MM.1S (cell line): Measurements from ENCODE around the gene RBFOX2.

Experiments used
- DNase-seq: peaks from one replicate; pipeline ENCODE4 v3.0.0-alpha.2; 2015
- H2AFZ ChIP-seq: fragments of 300-600 bp; sonication (generic); 2 replicates; pipeline ENCODE4 v1.6.0; 2016; ENCODE audit warnings: antibody characterized with exemption, low read length
- H3F3A ChIP-seq: fragments of 300-600 bp; sonication (generic); 2 replicates; pipeline ENCODE4 v1.6.1; 2016; ENCODE audit warnings: mild to moderate bottlenecking, antibody characterized with exemption, low read length, moderate library complexity, mixed read lengths; ENCODE audit not compliant: insufficient read depth
- H3K27ac ChIP-seq: fragments of 300-600 bp; sonication (generic); 2 replicates; pipeline ENCODE4 v1.5.1; 2016; ENCODE audit warnings: mild to moderate bottlenecking, low read length
- H3K27me3 ChIP-seq: fragments of 300-600 bp; sonication (generic); replicated peaks from 2 replicates; pipeline ENCODE4 v1.6.0; 2016; ENCODE audit warnings: low read length; ENCODE audit not compliant: insufficient read depth
- H3K36me3 ChIP-seq: fragments of 300-600 bp; sonication (generic); replicated peaks from 2 replicates; pipeline ENCODE4 v1.6.1; 2016; ENCODE audit warnings: mild to moderate bottlenecking, low read length, mixed read lengths; ENCODE audit not compliant: insufficient read depth
- H3K4me1 ChIP-seq: fragments of 300-600 bp; sonication (generic); 2 replicates; pipeline ENCODE4 v1.6.1; 2016; ENCODE audit warnings: low read length, mixed read lengths
- H3K4me2 ChIP-seq: fragments of 300-600 bp; sonication (generic); 2 replicates; pipeline ENCODE4 v1.6.0; 2016; ENCODE audit warnings: low read depth, low read length
- H3K4me3 ChIP-seq: fragments of 300-600 bp; sonication (generic); 2 replicates; pipeline ENCODE4 v1.5.1; 2016; ENCODE audit warnings: low read length, mixed read lengths
- H3K79me2 ChIP-seq: fragments of 300-600 bp; sonication (generic); 2 replicates; pipeline ENCODE4 v1.6.1; 2016; ENCODE audit warnings: mixed run types, low read length, mixed read lengths
- H3K9ac ChIP-seq: fragments of 300-600 bp; sonication (generic); 2 replicates; pipeline ENCODE4 v1.6.1; 2016; ENCODE audit warnings: low read length, mixed read lengths
- H3K9me2 ChIP-seq: fragments of 300-600 bp; sonication (generic); replicated peaks from 2 replicates; pipeline ENCODE4 v1.6.1; 2016; ENCODE audit warnings: mild to moderate bottlenecking, low read length, mixed read lengths; ENCODE audit not compliant: insufficient read depth
- H3K9me3 ChIP-seq: fragments of 300-600 bp; sonication (generic); replicated peaks from 2 replicates; pipeline ENCODE4 v1.6.1; 2016; ENCODE audit warnings: mild to moderate bottlenecking, low read length, mixed read lengths; ENCODE audit not compliant: insufficient read depth
- H4K20me1 ChIP-seq: fragments of 300-600 bp; sonication (generic); 2 replicates; pipeline ENCODE4 v1.6.1; 2016; ENCODE audit warnings: mild to moderate bottlenecking, low read length, moderate library complexity, mixed read lengths; ENCODE audit not compliant: insufficient read depth
- EZH2 ChIP-seq: fragments of 300-600 bp; sonication (generic); optimal IDR thresholded peaks from 2 replicates; pipeline ENCODE3; 2017; ENCODE audit warnings: low read depth, mild to moderate bottlenecking, antibody characterized with exemption, low read length, mixed read lengths
- EZH2phosphoT487 ChIP-seq: fragments of 300-600 bp; sonication (generic); IDR thresholded peaks from 2 replicates; pipeline ENCODE4 v1.6.1; 2018; ENCODE audit warnings: antibody characterized with exemption, low read length
- TF ChIP-seq, protein P1 (sequence below): fragments of 300-600 bp; sonication (generic); IDR thresholded peaks from 2 replicates; pipeline ENCODE4 v1.5.1; 2016; ENCODE audit warnings: antibody characterized with exemption, low read length, mixed read lengths

Gene RBFOX2

DNA sequence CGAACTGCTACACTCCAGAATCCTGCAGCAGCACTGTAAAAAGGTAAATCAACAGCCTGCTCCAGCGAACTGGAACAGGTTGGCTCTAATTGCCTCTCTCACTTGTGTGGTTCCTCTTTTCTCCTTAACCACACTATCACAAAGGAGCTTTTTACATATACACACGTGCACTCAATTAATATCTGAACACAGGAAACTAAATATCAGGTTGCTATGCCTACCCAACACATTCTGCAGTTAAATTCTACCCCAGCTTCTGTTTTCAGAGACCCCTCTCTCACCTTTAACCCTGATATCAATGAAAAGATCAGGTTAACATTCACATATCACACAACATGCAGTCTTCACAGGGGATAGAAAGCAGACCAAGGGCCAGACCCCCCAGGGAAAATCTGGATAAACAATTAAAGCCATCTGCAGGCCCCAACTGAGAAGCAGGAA is 11.0 kb downstream of the RBFOX2 start:
- H3K27me3 ChIP-seq: no peaks in the 10 kb centered on the region
- no peak overlapping the region for H3K4me3 ChIP-seq
- DNase-seq: no peak
- TF ChIP-seq, protein P1, sequence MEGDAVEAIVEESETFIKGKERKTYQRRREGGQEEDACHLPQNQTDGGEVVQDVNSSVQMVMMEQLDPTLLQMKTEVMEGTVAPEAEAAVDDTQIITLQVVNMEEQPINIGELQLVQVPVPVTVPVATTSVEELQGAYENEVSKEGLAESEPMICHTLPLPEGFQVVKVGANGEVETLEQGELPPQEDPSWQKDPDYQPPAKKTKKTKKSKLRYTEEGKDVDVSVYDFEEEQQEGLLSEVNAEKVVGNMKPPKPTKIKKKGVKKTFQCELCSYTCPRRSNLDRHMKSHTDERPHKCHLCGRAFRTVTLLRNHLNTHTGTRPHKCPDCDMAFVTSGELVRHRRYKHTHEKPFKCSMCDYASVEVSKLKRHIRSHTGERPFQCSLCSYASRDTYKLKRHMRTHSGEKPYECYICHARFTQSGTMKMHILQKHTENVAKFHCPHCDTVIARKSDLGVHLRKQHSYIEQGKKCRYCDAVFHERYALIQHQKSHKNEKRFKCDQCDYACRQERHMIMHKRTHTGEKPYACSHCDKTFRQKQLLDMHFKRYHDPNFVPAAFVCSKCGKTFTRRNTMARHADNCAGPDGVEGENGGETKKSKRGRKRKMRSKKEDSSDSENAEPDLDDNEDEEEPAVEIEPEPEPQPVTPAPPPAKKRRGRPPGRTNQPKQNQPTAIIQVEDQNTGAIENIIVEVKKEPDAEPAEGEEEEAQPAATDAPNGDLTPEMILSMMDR: no peak
- TF ChIP-seq EZH2phosphoT487 (no peak), EZH2 (no peak)
- no peaks in the 10 kb centered on the region for H3K36me3 ChIP-seq
- no peaks in the 10 kb centered on the region for H3K9me2 ChIP-seq
- 0 out of 2 replicates have a peak, but pooled peaks cover 5% of the 10 kb centered on the region for H3K4me1 ChIP-seq
- H3K79me2 ChIP-seq: no peaks in the 10 kb centered on the region
- H3K9ac ChIP-seq: no peak overlapping the region
- H3K27ac ChIP-seq: no peak overlapping the region
- H3K4me2 ChIP-seq: no peak overlapping the region
- no peaks in the 10 kb centered on the region for H3K9me3 ChIP-seq
- no peak overlapping the region for H2AFZ ChIP-seq
- H3F3A ChIP-seq: no peaks in the 10 kb centered on the region
- no peaks in the 10 kb centered on the region for H4K20me1 ChIP-seq

DNA sequence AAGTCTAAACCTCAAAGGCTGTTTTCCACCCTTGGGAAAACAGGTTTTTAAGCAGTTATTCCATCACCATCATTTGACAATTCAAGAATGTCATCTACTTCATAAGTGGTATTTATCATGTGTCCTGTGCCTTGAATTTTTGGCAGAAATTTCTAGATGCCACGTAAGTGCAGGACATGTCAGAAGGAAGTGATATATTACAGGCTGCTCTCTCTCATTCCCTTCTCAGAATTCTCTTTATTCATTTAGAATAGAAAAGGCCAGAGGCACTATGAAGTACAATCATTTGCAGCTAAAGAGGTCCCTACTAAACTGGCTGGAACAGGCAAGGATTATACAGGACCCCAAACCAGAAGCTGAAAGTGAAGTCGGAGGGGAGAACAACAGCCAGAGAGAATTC is 11.9 kb downstream of the RBFOX2 start:
- Histone ChIP-seq H3K4me2 (no peak overlapping the region), H4K20me1 (no peaks in the 10 kb centered on the region)
- TF ChIP-seq EZH2phosphoT487: no peak
- no peak for TF ChIP-seq EZH2
- TF ChIP-seq, protein P1: no peak

GRCh38 chr22:36015811-36016529 is 12.7 kb downstream of the RBFOX2 start:
- Histone ChIP-seq H3K4me3 (no peak overlapping the region), H3K9me3 (no peaks in the 10 kb centered on the region), H3K79me2 (no peaks in the 10 kb centered on the region), H3K27me3 (no peaks in the 10 kb centered on the region), H3F3A (no peaks in the 10 kb centered on the region), H3K9ac (no peak overlapping the region), H3K9me2 (no peaks in the 10 kb centered on the region), H3K27ac (no peak overlapping the region), H3K36me3 (no peaks in the 10 kb centered on the region), H4K20me1 (no peaks in the 10 kb centered on the region), H3K4me2 (no peak overlapping the region), H2AFZ (no peak overlapping the region), H3K4me1 (no peaks in the 10 kb centered on the region)
- no peak for DNase-seq
- TF ChIP-seq, protein P1: no peak
- no peak for TF ChIP-seq EZH2phosphoT487
- no peak for TF ChIP-seq EZH2

More for the DNA sequence above, 11.9 kb downstream of the RBFOX2 start:
- Histone ChIP-seq H3K36me3 (no peaks in the 10 kb centered on the region), H3K27me3 (no peaks in the 10 kb centered on the region), H3K4me1 (no peaks in the 10 kb centered on the region), H3K9me3 (no peaks in the 10 kb centered on the region), H3F3A (no peaks in the 10 kb centered on the region), H3K27ac (no peak overlapping the region), H3K9ac (no peak overlapping the region), H3K9me2 (no peaks in the 10 kb centered on the region), H3K4me3 (no peak overlapping the region), H3K79me2 (no peaks in the 10 kb centered on the region), H2AFZ (no peak overlapping the region)
- no peak for DNase-seq
